HG03575 (cell line): ENCODE measurements around the gene TENM4.

Experiments used
- ATAC-seq: cut with Tn5 transposase; IDR thresholded peaks from one replicate; pipeline ENCODE4 v1.9.1; 2021; ENCODE audit not compliant: unreplicated experiment, insufficient number of reproducible peaks, low FRiP score; ENCODE audit errors: extremely low read depth

The TENM4 gene

GRCh38 chr11:79366218-79366617 lies 74.6 kb downstream of the TENM4 start:
- no peak for ATAC-seq

- no peak for ATAC-seq
Measured at GRCh38 chr11:79363861-79364378, 76.9 kb downstream of the TENM4 start.

- no peak for ATAC-seq
Measured at GRCh38 chr11:79363256-79363655, 77.6 kb downstream of the TENM4 start.

GRCh38 chr11:79362821-79363220 lies 78.0 kb downstream of the TENM4 start:
- ATAC-seq = no peak

- ATAC-seq = no peak
Measured at GRCh38 chr11:79362206-79362757, 78.5 kb downstream of the TENM4 start.

DNA sequence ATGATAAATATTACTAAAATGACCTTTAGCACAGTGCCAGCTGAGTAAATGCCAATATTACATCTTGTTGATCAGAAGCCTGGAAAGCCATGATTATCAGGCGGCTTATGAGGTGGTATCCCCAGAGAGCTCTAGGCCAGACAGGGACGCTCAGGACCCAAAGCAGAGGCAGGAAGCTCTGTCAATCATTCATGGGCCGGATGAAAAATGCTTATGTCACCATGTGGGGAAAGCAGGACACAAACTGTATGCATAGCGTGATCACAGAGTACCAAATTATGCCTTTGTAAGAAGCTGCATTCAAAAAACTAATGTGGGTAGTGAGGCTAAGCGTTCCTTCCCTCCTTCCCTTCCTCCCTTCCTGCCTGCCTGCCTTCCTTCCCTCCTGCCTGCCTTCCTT lies 82.6 kb downstream of the TENM4 start:
- ATAC-seq = no peak

DNA sequence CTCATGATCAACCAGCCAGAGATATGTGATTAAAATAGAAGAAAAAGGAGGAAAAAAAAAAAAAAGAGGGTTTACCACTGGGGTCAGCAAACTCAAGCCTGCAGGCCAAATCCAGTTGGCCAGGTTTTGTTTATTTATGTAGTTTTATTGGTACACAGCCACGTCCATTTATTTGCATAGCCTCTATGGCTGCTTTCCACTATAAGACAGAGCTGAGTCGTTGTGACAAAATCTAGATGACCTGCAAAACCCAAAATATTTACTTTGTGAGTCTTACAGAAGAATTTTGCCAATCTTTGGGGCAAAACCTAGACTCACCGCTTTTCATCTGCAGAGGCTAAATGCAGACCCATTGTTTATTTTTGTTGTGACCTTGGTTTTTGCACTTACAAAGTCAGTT lies 87.1 kb downstream of the TENM4 start:
- ATAC-seq = no peak

DNA sequence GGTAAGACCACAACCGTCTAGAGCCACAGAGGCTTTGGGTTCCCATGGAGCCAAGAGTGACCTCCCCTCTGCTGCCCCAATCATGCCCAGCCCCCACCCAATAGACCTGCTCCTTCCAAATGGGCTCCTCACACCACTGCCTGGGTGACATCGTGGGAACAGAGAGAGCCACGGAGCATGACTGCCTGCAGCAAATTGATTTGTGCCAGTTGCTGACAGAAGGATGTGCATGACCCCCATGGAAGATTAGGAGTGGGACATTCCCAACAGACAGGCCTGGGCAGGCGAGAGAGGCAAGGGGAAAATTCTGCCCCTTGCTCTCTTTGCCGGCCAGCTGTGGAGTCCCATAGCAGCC lies 88.5 kb downstream of the TENM4 start:
- no peak for ATAC-seq

DNA sequence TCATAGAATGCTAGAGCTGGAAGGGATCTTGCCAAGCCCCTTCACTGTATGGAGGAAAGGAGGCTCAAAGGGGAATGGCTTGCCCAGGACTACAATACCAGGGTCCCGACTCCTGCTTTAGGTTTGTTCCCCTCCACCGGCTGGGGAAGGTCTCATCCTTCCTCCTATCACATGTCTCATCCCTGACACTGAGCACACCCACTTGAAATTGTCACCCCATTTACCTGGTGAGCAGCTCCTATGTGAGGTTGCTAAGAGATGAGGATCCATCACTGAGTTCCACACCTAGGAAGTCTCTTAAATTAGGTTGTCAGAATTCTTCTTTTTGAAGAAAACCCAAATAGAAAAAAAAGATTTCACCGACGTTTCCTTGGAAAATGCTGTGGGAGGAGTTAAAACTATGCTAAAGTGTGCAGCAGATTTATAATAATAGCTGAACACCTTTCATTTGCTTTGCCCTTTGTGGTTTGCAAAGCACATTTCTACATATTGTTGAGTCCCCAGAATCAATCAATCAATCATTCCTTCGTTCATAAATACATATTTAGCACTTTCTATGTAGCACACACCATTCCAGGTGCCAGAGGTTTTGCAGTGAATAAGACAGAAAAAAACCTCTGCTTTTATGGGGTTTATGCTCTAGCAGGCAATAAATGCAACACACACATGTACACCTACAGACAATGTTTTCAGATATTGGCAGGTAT lies 91.7 kb downstream of the TENM4 start:
- no peak for ATAC-seq

- ATAC-seq = no peak
Measured at GRCh38 chr11:79346021-79346420, 94.8 kb downstream of the TENM4 start.

GRCh38 chr11:79344753-79345294 lies 96.0 kb downstream of the TENM4 start:
- ATAC-seq = no peak

DNA sequence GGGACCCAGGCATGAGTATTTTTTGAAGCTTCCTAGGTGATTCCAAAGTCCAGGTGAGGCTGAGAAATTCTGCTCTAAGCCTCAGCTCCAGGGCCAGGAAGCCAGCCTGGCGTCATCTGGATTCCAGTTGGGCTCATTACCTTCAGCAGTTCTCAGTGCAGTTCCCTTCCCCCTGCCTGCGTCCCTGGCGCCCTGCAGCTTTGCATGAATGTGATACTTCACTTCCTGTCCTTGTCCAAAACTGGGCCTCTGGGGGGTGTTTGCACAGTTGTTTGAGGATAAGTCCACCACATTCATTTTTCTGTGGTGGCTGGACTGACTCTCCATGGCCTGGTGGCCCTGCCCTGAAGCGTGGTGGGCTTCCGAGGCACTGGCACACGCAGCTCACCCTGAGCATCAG lies 98.1 kb downstream of the TENM4 start:
- no peak for ATAC-seq

DNA sequence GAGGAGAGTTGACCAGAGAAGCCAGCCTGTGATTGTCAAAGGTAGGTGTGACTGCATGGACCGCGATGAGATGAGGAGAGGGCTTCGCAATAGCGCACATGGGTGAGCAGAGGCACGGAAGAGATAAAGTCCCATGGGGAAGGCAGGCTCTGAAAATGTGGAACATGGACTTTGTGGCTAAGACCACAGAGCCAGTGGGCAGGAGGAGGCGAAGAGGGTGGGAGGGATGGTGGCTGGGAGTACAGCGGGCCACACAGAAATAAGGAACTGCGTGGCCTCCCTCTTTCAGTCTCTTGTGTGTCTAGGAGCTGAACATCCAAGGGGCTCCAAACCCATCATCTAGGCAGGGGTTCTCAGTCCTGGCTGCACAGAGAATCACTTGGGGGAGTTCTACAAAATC lies 98.6 kb downstream of the TENM4 start:
- ATAC-seq = no peak

- no peak for ATAC-seq
Measured at GRCh38 chr11:79340535-79340934, 100.3 kb downstream of the TENM4 start.

- ATAC-seq = no peak
Measured at GRCh38 chr11:79336797-79337517, 103.9 kb downstream of the TENM4 start.

- no peak for ATAC-seq
Measured at GRCh38 chr11:79335681-79336080, 105.1 kb downstream of the TENM4 start.

- ATAC-seq = no peak
Measured at GRCh38 chr11:79333355-79333754, 107.5 kb downstream of the TENM4 start.

DNA sequence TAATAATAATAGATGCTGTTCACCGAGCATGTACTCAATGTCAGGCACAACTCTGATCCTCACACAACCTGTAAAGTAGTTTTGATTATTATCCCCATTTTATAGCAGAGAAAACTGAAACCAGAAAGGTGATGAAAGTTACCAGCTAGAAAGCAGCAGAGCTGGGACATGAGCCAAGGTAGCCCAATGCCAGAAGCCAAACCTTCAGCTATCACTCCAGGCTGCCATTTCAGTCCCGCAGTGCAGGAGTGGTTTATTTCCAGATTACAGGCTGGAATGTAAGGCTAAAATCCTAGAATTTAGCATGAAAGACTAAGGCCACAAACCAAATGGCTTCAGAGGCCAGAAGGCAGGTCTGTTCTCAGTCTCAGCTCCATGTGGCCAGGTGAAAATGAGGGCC lies 108.8 kb downstream of the TENM4 start:
- ATAC-seq = no peak

GRCh38 chr11:79331203-79331901 lies 109.5 kb downstream of the TENM4 start:
- no peak for ATAC-seq
